Measurements from ENCODE around the gene GKN1.

DNA sequence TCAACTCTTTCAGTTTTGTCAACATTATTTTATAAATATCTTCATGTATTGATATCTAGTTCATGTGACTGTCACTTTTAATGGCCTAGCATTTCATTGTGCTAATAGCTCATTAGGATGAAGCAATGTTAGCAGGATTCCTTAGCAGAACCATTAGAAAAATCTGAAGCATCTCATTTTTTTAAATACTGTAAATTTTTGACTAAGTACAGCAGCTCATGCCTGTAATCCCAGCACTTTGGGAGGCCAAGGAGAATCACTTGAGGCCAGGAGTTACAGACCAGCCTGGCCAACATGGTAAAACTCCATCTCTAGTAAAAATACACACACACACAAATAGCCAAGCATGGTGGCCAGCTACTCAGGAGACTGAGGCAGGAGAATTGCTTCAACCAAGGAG is 23.0 kb downstream of the GKN1 start:
- TF ChIP-seq, protein P1, sequence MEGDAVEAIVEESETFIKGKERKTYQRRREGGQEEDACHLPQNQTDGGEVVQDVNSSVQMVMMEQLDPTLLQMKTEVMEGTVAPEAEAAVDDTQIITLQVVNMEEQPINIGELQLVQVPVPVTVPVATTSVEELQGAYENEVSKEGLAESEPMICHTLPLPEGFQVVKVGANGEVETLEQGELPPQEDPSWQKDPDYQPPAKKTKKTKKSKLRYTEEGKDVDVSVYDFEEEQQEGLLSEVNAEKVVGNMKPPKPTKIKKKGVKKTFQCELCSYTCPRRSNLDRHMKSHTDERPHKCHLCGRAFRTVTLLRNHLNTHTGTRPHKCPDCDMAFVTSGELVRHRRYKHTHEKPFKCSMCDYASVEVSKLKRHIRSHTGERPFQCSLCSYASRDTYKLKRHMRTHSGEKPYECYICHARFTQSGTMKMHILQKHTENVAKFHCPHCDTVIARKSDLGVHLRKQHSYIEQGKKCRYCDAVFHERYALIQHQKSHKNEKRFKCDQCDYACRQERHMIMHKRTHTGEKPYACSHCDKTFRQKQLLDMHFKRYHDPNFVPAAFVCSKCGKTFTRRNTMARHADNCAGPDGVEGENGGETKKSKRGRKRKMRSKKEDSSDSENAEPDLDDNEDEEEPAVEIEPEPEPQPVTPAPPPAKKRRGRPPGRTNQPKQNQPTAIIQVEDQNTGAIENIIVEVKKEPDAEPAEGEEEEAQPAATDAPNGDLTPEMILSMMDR (IDR thresholded peaks at IDR 0.05; ENCODE audit: borderline replicate concordance, extremely low read depth, low read length, poor library complexity, severe bottlenecking), result no peak
- TF ChIP-seq EZH2 (IDR thresholded peaks at IDR 0.05; ENCODE audit: borderline replicate concordance, low read depth, low read length, severe bottlenecking), result no peak
